OCI-LY7 (cell line): ENCODE results near the gene WDR70.

Experiments used
- EZH2phosphoT487 ChIP-seq: fragments of 200-600 bp; sonication (generic); IDR thresholded peaks from 2 replicates; pipeline ENCODE4 v1.6.1; 2018; ENCODE audit warnings: low read depth, borderline replicate concordance, mild to moderate bottlenecking, mixed run types, antibody characterized with exemption, low read length, moderate library complexity, mixed read lengths
- TF ChIP-seq, protein P1 (sequence below): fragments of 200-600 bp; sonication (generic); conservative IDR thresholded peaks from 2 replicates; pipeline ENCODE4 v1.5.1; 2014; ENCODE audit warnings: mild to moderate bottlenecking, antibody characterized with exemption, low read length, moderate library complexity, mixed read lengths

DNA sequence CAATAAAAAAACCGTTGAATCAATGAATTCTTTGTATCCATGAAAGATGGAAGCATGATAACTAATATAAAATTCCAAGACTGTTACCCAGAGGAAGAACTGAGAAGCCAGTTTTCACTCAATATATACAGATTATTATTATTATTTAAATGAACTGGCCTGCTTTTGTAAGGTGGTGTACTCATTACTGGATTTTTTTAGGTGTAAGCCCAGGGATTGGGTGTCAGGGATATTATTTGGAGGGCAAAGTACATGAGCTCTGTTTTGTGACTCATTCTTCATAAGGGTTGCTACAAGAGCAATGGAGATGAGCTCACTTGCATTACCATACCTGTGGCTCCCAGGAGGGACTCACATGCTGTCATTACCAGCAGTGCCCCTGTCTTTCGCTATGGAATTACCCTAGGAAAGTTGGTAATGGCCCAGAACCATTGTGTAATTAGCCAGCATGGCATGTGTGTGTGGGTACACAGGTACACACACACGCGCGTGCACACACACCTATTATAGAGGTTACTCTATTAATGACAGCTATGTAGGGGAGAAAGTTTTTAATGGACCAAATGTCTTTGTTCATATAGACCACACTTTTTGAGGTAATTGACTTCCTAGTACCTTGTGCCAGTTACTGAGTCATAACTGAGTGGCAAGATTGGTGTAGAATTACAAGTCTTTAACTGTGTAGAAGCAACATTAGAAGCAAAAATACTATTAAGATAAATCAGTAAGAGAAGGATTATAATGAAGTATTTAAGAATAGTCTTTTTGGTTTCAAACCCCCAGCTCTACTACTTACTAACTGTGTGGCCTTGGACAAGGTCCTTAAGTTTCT is 317.3 kb downstream of the WDR70 start:
- TF ChIP-seq, protein P1, sequence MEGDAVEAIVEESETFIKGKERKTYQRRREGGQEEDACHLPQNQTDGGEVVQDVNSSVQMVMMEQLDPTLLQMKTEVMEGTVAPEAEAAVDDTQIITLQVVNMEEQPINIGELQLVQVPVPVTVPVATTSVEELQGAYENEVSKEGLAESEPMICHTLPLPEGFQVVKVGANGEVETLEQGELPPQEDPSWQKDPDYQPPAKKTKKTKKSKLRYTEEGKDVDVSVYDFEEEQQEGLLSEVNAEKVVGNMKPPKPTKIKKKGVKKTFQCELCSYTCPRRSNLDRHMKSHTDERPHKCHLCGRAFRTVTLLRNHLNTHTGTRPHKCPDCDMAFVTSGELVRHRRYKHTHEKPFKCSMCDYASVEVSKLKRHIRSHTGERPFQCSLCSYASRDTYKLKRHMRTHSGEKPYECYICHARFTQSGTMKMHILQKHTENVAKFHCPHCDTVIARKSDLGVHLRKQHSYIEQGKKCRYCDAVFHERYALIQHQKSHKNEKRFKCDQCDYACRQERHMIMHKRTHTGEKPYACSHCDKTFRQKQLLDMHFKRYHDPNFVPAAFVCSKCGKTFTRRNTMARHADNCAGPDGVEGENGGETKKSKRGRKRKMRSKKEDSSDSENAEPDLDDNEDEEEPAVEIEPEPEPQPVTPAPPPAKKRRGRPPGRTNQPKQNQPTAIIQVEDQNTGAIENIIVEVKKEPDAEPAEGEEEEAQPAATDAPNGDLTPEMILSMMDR: no peak
- TF ChIP-seq EZH2phosphoT487: no peak
